GM15510 (cell line): Measurements from ENCODE around the gene FRMD5.

Source experiments
- POLR2A ChIP-seq: IDR thresholded peaks from 3 replicates; pipeline ENCODE4 v1.6.1; 2011; ENCODE audit warnings: borderline replicate concordance; ENCODE audit not compliant: insufficient read length; ENCODE audit errors: extremely low read depth

The FRMD5 gene

DNA sequence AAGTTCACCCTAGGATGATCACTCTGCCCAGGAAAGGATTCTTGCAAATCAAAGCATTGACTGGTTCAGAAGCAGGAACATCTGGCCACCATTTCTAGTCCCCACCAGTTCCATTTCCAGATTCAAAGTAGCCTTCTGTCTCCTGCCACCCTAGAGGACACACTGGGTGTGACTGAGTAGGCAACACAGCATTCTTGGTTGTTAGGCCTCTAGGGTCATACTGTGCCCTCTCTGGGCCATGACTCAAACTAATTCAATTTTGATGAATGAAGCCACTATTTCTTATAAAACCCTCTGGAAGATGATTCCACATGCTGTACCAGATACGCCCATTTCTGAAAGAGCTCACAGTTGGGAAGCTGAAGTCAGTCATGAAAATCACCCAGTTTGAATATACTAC lies 298.5 kb downstream of the FRMD5 start:
- TF ChIP-seq POLR2A, result no peak

- TF ChIP-seq POLR2A, result no peak
Observed at GRCh38 chr15:43895586-43895985, 299.5 kb downstream of the FRMD5 start.

DNA sequence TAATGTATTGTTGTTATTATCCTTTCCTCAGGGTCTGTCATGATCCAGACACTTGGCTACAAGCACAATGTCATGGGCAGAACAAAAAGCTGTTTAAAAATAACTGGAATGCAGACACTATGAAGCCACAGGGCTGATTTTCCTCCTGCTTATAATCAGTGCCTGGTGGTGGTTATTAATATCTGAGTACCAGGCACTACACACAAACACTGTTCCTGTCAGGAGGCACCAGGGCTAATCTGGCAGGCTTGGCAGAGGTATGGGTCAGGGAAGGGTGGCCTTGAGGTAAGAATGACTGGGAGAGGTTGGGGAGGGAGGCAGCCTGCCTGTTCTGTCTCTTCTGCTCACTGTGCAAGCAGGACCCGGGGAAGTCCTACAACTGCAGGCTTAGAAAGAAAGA lies 301.1 kb downstream of the FRMD5 start:
- no peak for TF ChIP-seq POLR2A

DNA sequence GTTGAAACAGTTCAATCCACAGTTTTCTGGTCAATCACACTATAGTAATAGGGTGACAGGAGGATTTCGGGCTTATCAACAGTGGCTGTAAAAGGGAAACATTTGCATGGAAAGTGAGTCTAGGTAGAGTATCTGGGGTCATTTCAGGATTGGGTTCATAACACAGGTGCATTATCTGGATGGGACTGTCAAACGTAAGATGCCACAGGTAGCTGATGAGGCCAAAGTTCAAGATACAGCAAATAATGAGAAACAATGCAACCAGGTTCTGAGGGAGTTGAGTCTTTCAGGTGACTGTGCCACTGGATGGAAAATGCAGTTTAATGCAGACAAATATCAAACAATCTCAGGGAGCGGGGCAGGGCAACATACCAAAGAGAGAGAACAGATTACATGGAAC lies 306.0 kb downstream of the FRMD5 start:
- no peak for TF ChIP-seq POLR2A

DNA sequence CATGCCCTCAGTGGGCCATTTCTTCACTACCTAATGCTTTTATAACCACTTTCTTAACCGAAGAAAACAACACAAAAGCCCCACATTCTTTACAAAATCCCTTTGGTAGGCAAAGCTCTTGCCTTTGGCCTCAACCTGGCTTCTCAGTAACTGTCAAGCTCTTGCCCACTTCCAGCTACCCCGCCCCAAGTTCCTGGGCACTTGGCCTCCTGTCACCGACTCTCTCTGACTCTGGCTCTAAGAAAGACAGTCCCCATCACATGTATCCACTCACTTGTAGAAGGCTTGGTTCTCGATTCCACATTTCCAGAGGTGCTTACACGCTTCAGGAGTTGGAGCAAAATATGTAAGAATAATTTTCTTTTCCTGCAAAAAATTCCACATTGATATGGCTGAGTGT lies 307.2 kb downstream of the FRMD5 start:
- no peak for TF ChIP-seq POLR2A

DNA sequence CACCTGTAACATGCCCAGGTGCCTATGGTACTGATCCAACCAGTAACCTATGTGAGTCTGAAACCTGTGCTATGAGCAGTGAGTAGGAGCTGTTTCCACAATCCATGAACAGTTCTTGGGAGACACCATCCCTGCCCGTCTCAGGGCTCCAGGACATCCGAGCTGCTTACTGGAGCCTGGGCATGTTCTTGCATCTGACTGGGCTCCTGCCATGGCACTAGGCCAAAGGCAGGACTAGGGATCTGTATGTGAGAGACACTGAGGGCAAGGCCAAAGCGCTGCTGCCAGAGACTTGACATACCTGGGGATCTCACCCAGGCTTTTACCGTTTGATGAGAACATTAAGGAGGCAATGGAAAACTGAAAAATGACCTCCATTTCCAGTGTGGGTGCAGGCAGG lies 308.5 kb downstream of the FRMD5 start:
- TF ChIP-seq POLR2A, result no peak

- TF ChIP-seq POLR2A, result no peak
Observed at GRCh38 chr15:43883571-43883970, 311.5 kb downstream of the FRMD5 start.

DNA sequence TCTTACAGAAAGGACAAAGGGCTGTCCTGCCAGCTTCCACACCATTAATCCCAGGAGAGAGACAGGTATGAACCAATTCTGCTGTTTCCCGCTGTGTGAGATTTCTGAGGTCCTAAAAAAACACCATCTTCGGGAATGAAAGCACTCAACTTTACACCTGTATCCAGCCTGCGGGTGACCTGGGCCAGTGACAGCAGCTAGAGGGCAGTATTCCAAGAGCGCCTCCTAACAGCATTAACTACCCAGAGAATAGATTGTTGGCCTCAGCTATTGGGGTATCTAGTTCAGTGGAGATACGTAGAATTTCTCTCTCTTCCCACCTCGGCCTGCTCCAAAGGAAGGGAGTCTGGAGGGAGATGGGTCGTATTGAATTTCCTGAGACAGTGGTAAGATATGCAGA lies 313.1 kb downstream of the FRMD5 start:
- no peak for TF ChIP-seq POLR2A

GRCh38 chr15:43881245-43881644 lies 313.8 kb downstream of the FRMD5 start:
- TF ChIP-seq POLR2A, result no peak

DNA sequence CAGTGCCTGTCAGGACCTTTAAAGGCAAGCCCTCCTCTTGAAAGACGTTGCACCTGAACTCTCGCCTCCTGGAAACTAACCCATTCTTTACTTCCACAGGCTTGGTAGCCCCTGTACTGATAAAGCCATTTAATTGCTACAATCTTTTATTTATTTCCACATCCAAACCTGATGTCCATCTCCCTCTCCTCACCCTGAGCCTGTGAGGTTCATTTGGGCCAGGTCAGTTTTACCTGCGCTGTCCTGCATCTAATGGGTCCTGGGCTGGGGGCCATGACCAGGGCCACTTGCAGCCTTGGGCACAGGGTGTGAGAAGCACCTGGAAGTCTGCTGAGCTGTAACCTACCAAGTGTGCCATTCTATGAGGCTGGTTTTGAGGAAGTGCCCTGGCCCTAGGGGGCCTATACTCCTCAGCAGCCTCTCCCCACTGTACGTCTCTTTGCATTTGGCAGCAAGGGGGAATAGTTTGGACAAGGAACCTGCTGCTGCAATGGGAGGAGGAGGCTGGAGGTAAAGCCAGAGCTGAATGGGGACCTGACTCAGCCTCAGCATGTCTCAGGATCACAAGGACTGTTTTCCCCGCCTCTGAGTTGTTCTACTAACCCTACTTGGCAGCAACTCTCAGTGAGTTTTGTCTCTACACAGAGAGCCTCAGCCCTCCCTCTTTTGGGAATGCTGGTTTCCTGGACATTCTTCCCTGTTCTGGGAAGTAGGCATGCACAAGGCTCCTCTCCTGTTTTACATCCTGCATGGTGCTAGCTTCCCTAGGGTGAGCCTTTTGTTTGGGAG lies 314.5 kb downstream of the FRMD5 start:
- no peak for TF ChIP-seq POLR2A

DNA sequence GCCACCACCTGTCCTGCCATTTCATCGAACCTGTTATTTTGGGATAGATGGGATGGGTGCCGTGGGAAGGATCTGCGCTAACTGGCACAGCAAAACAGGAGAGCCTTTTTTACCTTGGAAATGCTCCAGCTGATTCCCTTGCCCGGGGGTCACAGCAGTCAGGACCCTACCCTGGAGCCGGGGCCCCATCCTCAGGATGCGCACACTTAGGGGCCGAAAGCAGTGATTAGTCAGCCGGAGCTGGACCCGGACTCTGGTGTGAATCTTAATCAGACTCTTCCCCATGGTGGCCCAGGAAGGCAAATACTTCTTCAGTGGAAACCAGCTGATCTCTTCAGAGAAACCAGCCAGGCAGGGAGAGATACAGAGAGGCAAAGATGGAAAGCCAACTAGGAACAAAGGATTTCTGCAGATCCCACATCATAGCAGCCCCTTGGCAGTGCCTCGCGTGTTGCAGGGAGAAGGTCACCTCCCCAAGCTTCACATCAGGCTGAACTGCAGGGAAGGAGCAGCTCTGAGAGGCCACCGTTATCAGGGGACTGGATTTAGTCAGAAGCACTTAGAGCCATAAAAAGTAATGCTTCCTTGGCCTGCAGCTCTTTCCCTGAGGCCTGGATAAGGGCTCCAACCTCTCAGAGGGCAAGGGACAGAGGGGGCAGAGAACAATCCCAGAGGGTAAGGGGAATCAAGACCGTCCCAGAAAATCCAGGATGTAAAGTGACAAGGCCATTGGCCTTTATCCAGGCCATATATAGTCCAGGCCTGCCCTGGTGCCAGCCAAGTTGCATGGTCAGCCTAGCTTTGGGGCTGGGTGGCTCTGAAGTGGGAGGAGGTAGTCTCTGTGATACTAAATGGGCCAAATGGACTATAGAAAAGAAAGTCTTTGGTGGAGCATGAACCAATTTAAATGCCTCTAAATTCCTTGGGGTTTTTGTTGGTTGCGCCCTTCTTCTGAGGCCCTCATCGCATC lies 315.4 kb downstream of the FRMD5 start:
- TF ChIP-seq POLR2A, result no peak

DNA sequence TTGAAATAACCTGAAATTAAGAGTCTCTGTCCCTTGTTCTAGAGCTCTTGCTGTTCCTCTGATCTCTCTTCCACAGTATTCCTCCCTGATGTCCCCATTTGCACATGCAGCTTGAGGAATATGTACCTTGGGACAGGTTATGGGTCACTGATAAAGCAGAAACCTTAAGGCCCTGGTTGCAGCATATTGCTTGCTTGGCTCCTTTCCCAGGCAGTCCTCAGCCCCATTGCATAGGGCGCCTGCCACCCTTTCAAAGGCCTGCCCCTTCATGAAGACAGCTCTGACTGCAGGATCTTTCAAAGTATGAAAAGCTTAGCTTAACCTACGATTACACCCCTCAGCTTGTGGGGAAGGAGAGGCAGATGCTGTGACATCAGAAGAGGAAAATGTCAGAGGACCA lies 316.6 kb downstream of the FRMD5 start:
- TF ChIP-seq POLR2A, result no peak

GRCh38 chr15:43877371-43877770 lies 317.7 kb downstream of the FRMD5 start:
- TF ChIP-seq POLR2A, result no peak

DNA sequence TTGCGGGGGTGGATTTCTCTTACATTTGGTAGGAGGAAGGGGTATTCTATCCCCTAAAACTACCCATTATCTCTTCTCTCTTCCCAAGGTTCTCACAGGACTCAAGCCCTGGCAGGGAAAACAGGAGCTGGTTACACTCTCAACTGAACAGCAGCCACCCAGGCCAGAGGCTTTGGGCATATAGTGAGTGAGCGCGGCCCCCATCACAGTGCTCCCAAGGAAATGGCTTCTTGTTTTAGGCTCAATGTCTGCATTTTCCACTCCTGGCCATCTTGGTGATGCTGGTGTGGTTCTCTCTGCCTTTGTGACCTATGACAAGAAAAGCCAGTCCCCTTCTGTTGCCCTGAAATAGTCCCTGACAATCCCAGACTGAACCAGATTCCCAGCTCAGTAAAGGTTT lies 318.2 kb downstream of the FRMD5 start:
- TF ChIP-seq POLR2A, result no peak

GRCh38 chr15:43873651-43874050 lies 321.4 kb downstream of the FRMD5 start:
- TF ChIP-seq POLR2A, result no peak
